HEK293 (cell line): ENCODE data around the gene TMEM138.
A peak's percentile ranks its signal among the peaks of the same experiment; 100 is the strongest.

Experiments used
- CTCF ChIA-PET: fragments of 350-600 bp; formaldehyde crosslinking; extraction: SDS; loops from one replicate; lab custom pipeline; 2021; ENCODE audit warnings: antibody characterized with exemption; lab: Yijun Ruan, JAX
- POLR2A ChIA-PET: fragments of 300-600 bp; formaldehyde crosslinking; extraction: SDS; loops from one replicate; lab custom pipeline; 2020; ENCODE audit warnings: antibody characterized with exemption, inconsistent platforms; lab: Yijun Ruan, JAX
- H3K27ac ChIP-seq: fragments of 200-500 bp; sonication (Bioruptor generic); 2 replicates; pipeline ENCODE4 v1.5.1; 2014; ENCODE audit warnings: low read depth, low read length, control low read depth, inconsistent platforms; ENCODE audit errors: extremely low read depth
- H3K36me3 ChIP-seq, 2 experiments: fragments of 200-500 bp in 1 of 2; sonication (Bioruptor generic) in 1 of 2; 1 replicate in 1 of 2; 2 replicates in 1 of 2; pipeline ENCODE4 v1.5.1; 2014 to 2017; ENCODE audit warnings: inconsistent platforms in 2 of 2, low read length in 2 of 2; ENCODE audit not compliant: control insufficient read depth in 2 of 2, insufficient read depth in 1 of 2
- H3K4me1 ChIP-seq: fragments of 200-500 bp; sonication (Bioruptor generic); 2 replicates; pipeline ENCODE4 v1.5.1; 2014; ENCODE audit warnings: mild to moderate bottlenecking, low read length, inconsistent platforms; ENCODE audit not compliant: control insufficient read depth, insufficient read depth
- H3K4me3 ChIP-seq: 2 replicates; pipeline ENCODE4 v1.5.1; 2011; ENCODE audit warnings: low read depth, mild to moderate bottlenecking, control low read depth, low read length, moderate library complexity
- H3K9me3 ChIP-seq: fragments of 200-500 bp; sonication (Bioruptor generic); 2 replicates; pipeline ENCODE4 v1.5.1; 2014; ENCODE audit warnings: low read depth, low read length, inconsistent platforms; ENCODE audit not compliant: control insufficient read depth, insufficient read depth
- GLIS2 ChIP-seq: fragments of 450-650 bp; formaldehyde crosslinking; IDR thresholded peaks from 2 replicates; pipeline ENCODE4 v1.5.1; 2016; ENCODE audit warnings: missing biosample characterization, missing genetic modification characterization
- KLF9 ChIP-seq: fragments of 450-650 bp; formaldehyde crosslinking; IDR thresholded peaks from 2 replicates; pipeline ENCODE4 v1.5.1; 2016; ENCODE audit warnings: missing biosample characterization, missing genetic modification characterization, low read depth
- MZF1 ChIP-seq: fragments of 450-650 bp; formaldehyde crosslinking; IDR thresholded peaks from 2 replicates; pipeline ENCODE4 v1.5.1; 2017; ENCODE audit warnings: missing biosample characterization, missing genetic modification characterization, borderline replicate concordance
- PRDM1 ChIP-seq: fragments of 450-650 bp; formaldehyde crosslinking; IDR thresholded peaks from 2 replicates; pipeline ENCODE4; 2016; ENCODE audit warnings: missing biosample characterization, missing genetic modification characterization
- SETDB1 ChIP-seq: IDR thresholded peaks from one replicate; pipeline ENCODE4 v1.6.1; 2017; ENCODE audit warnings: mild to moderate bottlenecking, low read length, moderate library complexity, mixed read lengths; ENCODE audit not compliant: insufficient read length
- SP3 ChIP-seq: fragments of 450-650 bp; formaldehyde crosslinking; IDR thresholded peaks from 2 replicates; pipeline ENCODE4 v1.5.1; 2016; ENCODE audit warnings: missing biosample characterization, missing genetic modification characterization
- ZBTB20 ChIP-seq: fragments of 450-650 bp; formaldehyde crosslinking; IDR thresholded peaks from 2 replicates; pipeline ENCODE4 v1.5.1; 2016; ENCODE audit warnings: missing biosample characterization, missing genetic modification characterization
- ZFP3 ChIP-seq: fragments of 450-650 bp; formaldehyde crosslinking; IDR thresholded peaks from 2 replicates; pipeline ENCODE4 v1.5.1; 2016; ENCODE audit warnings: low read depth, missing biosample characterization, missing genetic modification characterization
- ZIC2 ChIP-seq: fragments of 450-650 bp; formaldehyde crosslinking; IDR thresholded peaks from 2 replicates; pipeline ENCODE4 v1.5.1; 2016; ENCODE audit warnings: missing biosample characterization, missing genetic modification characterization
- ZNF324 ChIP-seq: fragments of 450-650 bp; formaldehyde crosslinking; IDR thresholded peaks from 2 replicates; pipeline ENCODE4 v1.5.1; 2016; ENCODE audit warnings: missing biosample characterization, missing genetic modification characterization
- ZNF341 ChIP-seq: fragments of 450-650 bp; formaldehyde crosslinking; IDR thresholded peaks from 2 replicates; pipeline ENCODE4; 2016; ENCODE audit warnings: low read depth, missing biosample characterization, missing genetic modification characterization
- ZNF639 ChIP-seq: fragments of 450-650 bp; formaldehyde crosslinking; IDR thresholded peaks from 2 replicates; pipeline ENCODE4 v1.5.1; 2016; ENCODE audit warnings: missing biosample characterization, missing genetic modification characterization
- ZNF76 ChIP-seq: fragments of 450-650 bp; formaldehyde crosslinking; IDR thresholded peaks from 2 replicates; pipeline ENCODE4; 2016; ENCODE audit warnings: low read depth, missing biosample characterization, missing genetic modification characterization, borderline replicate concordance
- ZNF768 ChIP-seq: fragments of 450-650 bp; formaldehyde crosslinking; IDR thresholded peaks from 2 replicates; pipeline ENCODE4 v1.5.1; 2018; ENCODE audit warnings: missing biosample characterization, mild to moderate bottlenecking, missing genetic modification characterization
- ZNF777 ChIP-seq: fragments of 450-650 bp; formaldehyde crosslinking; IDR thresholded peaks from 2 replicates; pipeline ENCODE4 v1.5.1; 2017; ENCODE audit warnings: missing biosample characterization, missing genetic modification characterization, borderline replicate concordance
- TF ChIP-seq, protein P1 (sequence below): fragments of 450-650 bp; formaldehyde crosslinking; IDR thresholded peaks from 2 replicates; pipeline ENCODE4 v1.5.1; 2016; ENCODE audit warnings: missing biosample characterization, missing genetic modification characterization
- TF ChIP-seq, protein P2 (sequence below): fragments of 450-650 bp; formaldehyde crosslinking; IDR thresholded peaks from 2 replicates; pipeline ENCODE4 v1.5.1; 2016; ENCODE audit warnings: missing biosample characterization, missing genetic modification characterization
- TF ChIP-seq, protein P3 (sequence below): fragments of 450-650 bp; formaldehyde crosslinking; IDR thresholded peaks from 2 replicates; pipeline ENCODE4 v1.5.1; 2017; ENCODE audit warnings: missing biosample characterization, missing genetic modification characterization
- TF ChIP-seq, protein P4 (sequence below): fragments of 450-650 bp; formaldehyde crosslinking; IDR thresholded peaks from 2 replicates; pipeline ENCODE4 v1.5.1; 2017; ENCODE audit warnings: missing biosample characterization, missing genetic modification characterization
- TF ChIP-seq, protein P5 (sequence below): fragments of 450-650 bp; formaldehyde crosslinking; IDR thresholded peaks from 2 replicates; pipeline ENCODE4 v1.5.1; 2016; ENCODE audit warnings: missing biosample characterization, missing genetic modification characterization
- TF ChIP-seq, protein P6 (sequence below): fragments of 450-650 bp; formaldehyde crosslinking; IDR thresholded peaks from 2 replicates; pipeline ENCODE4 v1.5.1; 2016; ENCODE audit warnings: missing biosample characterization, missing genetic modification characterization

The TMEM138 gene

GRCh38 chr11:61361741-61362541 lies at the start of gene TMEM138, which contains the start of gene CYB561A3:
TMEM138 (plus strand) TSS chr11:61362374; CDS start chr11:61364391, 2,017 bp downstream.
CYB561A3 (minus strand) TSS chr11:61361882; CDS start chr11:61356713, 5,169 bp downstream.
- CTCF ChIA-PET, result interaction anchor here (0.5 to 9.6 kb wide), 8 partner anchors 9 to 388 kb away, joined by 3 to 69 read pairs (median 4); no protein-coding TSS in a partner anchor
- H3K4me1 ChIP-seq, result peaks cover 2% of the 10 kb centered on the region; the same call in 1 of the 2 replicates
- TF ChIP-seq ZNF768 (tag by site-specific recombination) (no peak), ZBTB20 (tag by site-specific recombination) (peak; percentile 90), ZNF76 (tag by site-specific recombination) (peak; percentile 91), MZF1 (no peak), ZNF777 (peak; percentile 60; the same call in 1 of the 2 replicates), ZIC2 (tag by site-specific recombination) (0 out of 2 replicates have a peak, but pooled peaks have one; percentile 24), ZNF639 (tag by site-specific recombination) (peak; percentile 61; the same call in 1 of the 2 replicates), SP3 (tag by site-specific recombination) (peak; percentile 84), PRDM1 (tag by site-specific recombination) (peak; percentile 78), ZNF324 (tag by site-specific recombination) (0 out of 2 replicates have a peak, but pooled peaks have one; percentile 25), ZFP3 (tag by site-specific recombination) (no peak), ZNF341 (tag by site-specific recombination) (peak; percentile 46; the same call in 1 of the 2 replicates), SETDB1 (peak; percentile 44), GLIS2 (tag by site-specific recombination) (peak; percentile 95), KLF9 (tag by site-specific recombination) (peak; percentile 64; the same call in 1 of the 2 replicates)
- TF ChIP-seq, protein P1, sequence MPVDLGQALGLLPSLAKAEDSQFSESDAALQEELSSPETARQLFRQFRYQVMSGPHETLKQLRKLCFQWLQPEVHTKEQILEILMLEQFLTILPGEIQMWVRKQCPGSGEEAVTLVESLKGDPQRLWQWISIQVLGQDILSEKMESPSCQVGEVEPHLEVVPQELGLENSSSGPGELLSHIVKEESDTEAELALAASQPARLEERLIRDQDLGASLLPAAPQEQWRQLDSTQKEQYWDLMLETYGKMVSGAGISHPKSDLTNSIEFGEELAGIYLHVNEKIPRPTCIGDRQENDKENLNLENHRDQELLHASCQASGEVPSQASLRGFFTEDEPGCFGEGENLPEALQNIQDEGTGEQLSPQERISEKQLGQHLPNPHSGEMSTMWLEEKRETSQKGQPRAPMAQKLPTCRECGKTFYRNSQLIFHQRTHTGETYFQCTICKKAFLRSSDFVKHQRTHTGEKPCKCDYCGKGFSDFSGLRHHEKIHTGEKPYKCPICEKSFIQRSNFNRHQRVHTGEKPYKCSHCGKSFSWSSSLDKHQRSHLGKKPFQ (tag by site-specific recombination), result 0 out of 2 replicates have a peak, but pooled peaks have one; percentile 16
- TF ChIP-seq, protein P2, sequence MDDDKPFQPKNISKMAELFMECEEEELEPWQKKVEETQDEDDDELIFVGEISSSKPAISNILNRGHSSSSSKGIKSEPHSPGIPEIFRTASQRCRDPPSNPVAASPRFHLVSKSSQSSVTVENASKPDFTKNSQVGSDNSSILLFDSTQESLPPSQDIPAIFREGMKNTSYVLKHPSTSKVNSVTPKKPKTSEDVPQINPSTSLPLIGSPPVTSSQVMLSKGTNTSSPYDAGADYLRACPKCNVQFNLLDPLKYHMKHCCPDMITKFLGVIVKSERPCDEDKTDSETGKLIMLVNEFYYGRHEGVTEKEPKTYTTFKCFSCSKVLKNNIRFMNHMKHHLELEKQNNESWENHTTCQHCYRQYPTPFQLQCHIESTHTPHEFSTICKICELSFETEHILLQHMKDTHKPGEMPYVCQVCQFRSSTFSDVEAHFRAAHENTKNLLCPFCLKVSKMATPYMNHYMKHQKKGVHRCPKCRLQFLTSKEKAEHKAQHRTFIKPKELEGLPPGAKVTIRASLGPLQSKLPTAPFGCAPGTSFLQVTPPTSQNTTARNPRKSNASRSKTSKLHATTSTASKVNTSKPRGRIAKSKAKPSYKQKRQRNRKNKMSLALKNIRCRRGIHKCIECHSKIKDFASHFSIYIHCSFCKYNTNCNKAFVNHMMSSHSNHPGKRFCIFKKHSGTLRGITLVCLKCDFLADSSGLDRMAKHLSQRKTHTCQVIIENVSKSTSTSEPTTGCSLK, result no peak
- TF ChIP-seq, protein P3, sequence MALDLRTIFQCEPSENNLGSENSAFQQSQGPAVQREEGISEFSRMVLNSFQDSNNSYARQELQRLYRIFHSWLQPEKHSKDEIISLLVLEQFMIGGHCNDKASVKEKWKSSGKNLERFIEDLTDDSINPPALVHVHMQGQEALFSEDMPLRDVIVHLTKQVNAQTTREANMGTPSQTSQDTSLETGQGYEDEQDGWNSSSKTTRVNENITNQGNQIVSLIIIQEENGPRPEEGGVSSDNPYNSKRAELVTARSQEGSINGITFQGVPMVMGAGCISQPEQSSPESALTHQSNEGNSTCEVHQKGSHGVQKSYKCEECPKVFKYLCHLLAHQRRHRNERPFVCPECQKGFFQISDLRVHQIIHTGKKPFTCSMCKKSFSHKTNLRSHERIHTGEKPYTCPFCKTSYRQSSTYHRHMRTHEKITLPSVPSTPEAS (tag by site-specific recombination), result no peak
- TF ChIP-seq, protein P4, sequence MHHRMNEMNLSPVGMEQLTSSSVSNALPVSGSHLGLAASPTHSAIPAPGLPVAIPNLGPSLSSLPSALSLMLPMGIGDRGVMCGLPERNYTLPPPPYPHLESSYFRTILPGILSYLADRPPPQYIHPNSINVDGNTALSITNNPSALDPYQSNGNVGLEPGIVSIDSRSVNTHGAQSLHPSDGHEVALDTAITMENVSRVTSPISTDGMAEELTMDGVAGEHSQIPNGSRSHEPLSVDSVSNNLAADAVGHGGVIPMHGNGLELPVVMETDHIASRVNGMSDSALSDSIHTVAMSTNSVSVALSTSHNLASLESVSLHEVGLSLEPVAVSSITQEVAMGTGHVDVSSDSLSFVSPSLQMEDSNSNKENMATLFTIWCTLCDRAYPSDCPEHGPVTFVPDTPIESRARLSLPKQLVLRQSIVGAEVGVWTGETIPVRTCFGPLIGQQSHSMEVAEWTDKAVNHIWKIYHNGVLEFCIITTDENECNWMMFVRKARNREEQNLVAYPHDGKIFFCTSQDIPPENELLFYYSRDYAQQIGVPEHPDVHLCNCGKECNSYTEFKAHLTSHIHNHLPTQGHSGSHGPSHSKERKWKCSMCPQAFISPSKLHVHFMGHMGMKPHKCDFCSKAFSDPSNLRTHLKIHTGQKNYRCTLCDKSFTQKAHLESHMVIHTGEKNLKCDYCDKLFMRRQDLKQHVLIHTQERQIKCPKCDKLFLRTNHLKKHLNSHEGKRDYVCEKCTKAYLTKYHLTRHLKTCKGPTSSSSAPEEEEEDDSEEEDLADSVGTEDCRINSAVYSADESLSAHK, result 0 out of 2 replicates have a peak, but pooled peaks have one; percentile 11
- TF ChIP-seq, protein P5, sequence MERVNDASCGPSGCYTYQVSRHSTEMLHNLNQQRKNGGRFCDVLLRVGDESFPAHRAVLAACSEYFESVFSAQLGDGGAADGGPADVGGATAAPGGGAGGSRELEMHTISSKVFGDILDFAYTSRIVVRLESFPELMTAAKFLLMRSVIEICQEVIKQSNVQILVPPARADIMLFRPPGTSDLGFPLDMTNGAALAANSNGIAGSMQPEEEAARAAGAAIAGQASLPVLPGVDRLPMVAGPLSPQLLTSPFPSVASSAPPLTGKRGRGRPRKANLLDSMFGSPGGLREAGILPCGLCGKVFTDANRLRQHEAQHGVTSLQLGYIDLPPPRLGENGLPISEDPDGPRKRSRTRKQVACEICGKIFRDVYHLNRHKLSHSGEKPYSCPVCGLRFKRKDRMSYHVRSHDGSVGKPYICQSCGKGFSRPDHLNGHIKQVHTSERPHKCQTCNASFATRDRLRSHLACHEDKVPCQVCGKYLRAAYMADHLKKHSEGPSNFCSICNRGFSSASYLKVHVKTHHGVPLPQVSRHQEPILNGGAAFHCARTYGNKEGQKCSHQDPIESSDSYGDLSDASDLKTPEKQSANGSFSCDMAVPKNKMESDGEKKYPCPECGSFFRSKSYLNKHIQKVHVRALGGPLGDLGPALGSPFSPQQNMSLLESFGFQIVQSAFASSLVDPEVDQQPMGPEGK (tag by site-specific recombination), result peak; percentile 80
- TF ChIP-seq, protein P6, sequence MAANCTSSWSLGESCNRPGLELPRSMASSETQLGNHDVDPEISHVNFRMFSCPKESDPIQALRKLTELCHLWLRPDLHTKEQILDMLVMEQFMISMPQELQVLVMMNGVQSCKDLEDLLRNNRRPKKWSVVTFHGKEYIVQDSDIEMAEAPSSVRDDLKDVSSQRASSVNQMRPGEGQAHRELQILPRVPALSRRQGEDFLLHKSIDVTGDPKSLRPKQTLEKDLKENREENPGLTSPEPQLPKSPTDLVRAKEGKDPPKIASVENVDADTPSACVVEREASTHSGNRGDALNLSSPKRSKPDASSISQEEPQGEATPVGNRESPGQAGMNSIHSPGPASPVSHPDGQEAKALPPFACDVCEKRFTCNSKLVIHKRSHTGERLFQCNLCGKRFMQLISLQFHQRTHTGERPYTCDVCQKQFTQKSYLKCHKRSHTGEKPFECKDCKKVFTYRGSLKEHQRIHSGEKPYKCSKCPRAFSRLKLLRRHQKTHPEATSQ (tag by site-specific recombination), result peak; percentile 62; the same call in 1 of the 2 replicates

More at GRCh38 chr11:61361741-61362541, at the start of gene TMEM138, which contains the start of gene CYB561A3:
- H3K27ac ChIP-seq, result peak within 1 kb of the TSS; percentile 94
- POLR2A ChIA-PET, result interaction anchor here (0.6 to 4.6 kb wide), 27 partner anchors 9 to 448 kb away, joined by 3 to 56 read pairs (median 5); partner anchors contain the start of genes CPSF7, DDB1, SDHAF2 and TKFC
- H3K9me3 ChIP-seq, result no peaks in the 10 kb centered on the region
- peaks cover 10 to 33% of the 10 kb centered on the region in 2 experiments; a peak in 2 of 3 replicates for H3K36me3 ChIP-seq
- peak within 1 kb of the TSS; percentile 65 for H3K4me3 ChIP-seq
